GM23338 (cell line): Measurements from ENCODE around the gene ALB. TPM values are rescaled to one million over a fixed set of nuclear protein-coding genes. Genes with fewer than 3 reads are reported as not detected.

Source experiments
- ATAC-seq: fragments of 200-7000 bp; cut with Tn5 transposase; 3 replicates; pipeline ENCODE4 v1.9.1; 2020
- DNase-seq: peaks from one replicate; pipeline ENCODE4 v3.0.0-alpha.2; 2015; ENCODE audit warnings: low spot score
- H2AFZ ChIP-seq: fragments of 200-600 bp; sonication (generic); 2 replicates; pipeline ENCODE4 v1.8.0; 2016; ENCODE audit warnings: antibody characterized with exemption, mild to moderate bottlenecking, moderate library complexity
- H3F3A ChIP-seq: fragments of 200-600 bp; sonication (generic); replicated peaks from 2 replicates; pipeline ENCODE4 v1.8.0; 2017; ENCODE audit warnings: antibody characterized with exemption, mixed run types, low read depth
- H3K27ac ChIP-seq: fragments of 200-600 bp; sonication (generic); 2 replicates; pipeline ENCODE4 v1.6.1; 2016; ENCODE audit warnings: low read depth
- H3K27me3 ChIP-seq: fragments of 200-600 bp; sonication (generic); 2 replicates; pipeline ENCODE4 v1.8.0; 2016; ENCODE audit warnings: mild to moderate bottlenecking, mixed run types, moderate library complexity; ENCODE audit not compliant: insufficient read depth
- H3K36me3 ChIP-seq: fragments of 200-600 bp; sonication (generic); 2 replicates; pipeline ENCODE4 v1.8.0; 2016; ENCODE audit warnings: mild to moderate bottlenecking; ENCODE audit not compliant: insufficient read depth
- H3K4me1 ChIP-seq: fragments of 200-600 bp; sonication (generic); 2 replicates; pipeline ENCODE4 v1.8.0; 2016; ENCODE audit warnings: mild to moderate bottlenecking, moderate library complexity; ENCODE audit not compliant: insufficient read depth
- H3K4me2 ChIP-seq: fragments of 200-600 bp; sonication (generic); 2 replicates; pipeline ENCODE4 v1.7.1; 2017; ENCODE audit warnings: mixed run types
- H3K4me3 ChIP-seq: fragments of 200-600 bp; sonication (generic); 2 replicates; pipeline ENCODE4 v1.6.1; 2016; ENCODE audit warnings: mixed run types
- H3K79me2 ChIP-seq: fragments of 200-600 bp; sonication (generic); replicated peaks from 2 replicates; pipeline ENCODE4 v1.8.0; 2017; ENCODE audit warnings: mild to moderate bottlenecking; ENCODE audit not compliant: insufficient read depth
- H3K9me2 ChIP-seq: fragments of 200-600 bp; sonication (generic); 2 replicates; pipeline ENCODE4 v1.8.0; 2017; ENCODE audit not compliant: insufficient read depth
- H4K20me1 ChIP-seq: fragments of 200-600 bp; sonication (generic); replicated peaks from 2 replicates; pipeline ENCODE4 v1.8.0; 2017; ENCODE audit warnings: mild to moderate bottlenecking; ENCODE audit not compliant: insufficient read depth
- H3K27ac Mint-ChIP-seq: 2 replicates; pipeline ENCODE4 v1.8.0; 2020; ENCODE audit warnings: inconsistent platforms, mild to moderate bottlenecking, moderate library complexity, mixed read lengths
- H3K27me3 Mint-ChIP-seq: 3 replicates; pipeline ENCODE4 v1.8.0; 2022; ENCODE audit warnings: low read depth, mild to moderate bottlenecking, moderate library complexity, mixed read lengths, inconsistent platforms; ENCODE audit not compliant: insufficient read depth, poor library complexity
- H3K36me3 Mint-ChIP-seq: 3 replicates; pipeline ENCODE4 v1.8.0; 2021; ENCODE audit warnings: low read depth, mild to moderate bottlenecking, inconsistent platforms, moderate library complexity, mixed read lengths
- H3K4me1 Mint-ChIP-seq: 3 replicates; pipeline ENCODE4 v1.8.0; 2020; ENCODE audit warnings: mild to moderate bottlenecking, inconsistent platforms, mixed read lengths
- H3K4me3 Mint-ChIP-seq: 3 replicates; pipeline ENCODE4 v1.8.0; 2021; ENCODE audit warnings: moderate library complexity, mild to moderate bottlenecking, inconsistent platforms, mixed read lengths
- H3K9me3 Mint-ChIP-seq: 3 replicates; pipeline ENCODE4 v1.8.0; 2020; ENCODE audit warnings: moderate library complexity, mild to moderate bottlenecking, inconsistent platforms, mixed read lengths
- CREB1 ChIP-seq: fragments of 250-450 bp; sonication (Bioruptor Pico); IDR thresholded peaks from 2 replicates; pipeline ENCODE4 v1.5.0; 2020; ENCODE audit warnings: low read depth, mild to moderate bottlenecking, moderate library complexity
- EZH2 ChIP-seq: fragments of 200-600 bp; sonication (generic); IDR thresholded peaks from one replicate; pipeline ENCODE4 v1.8.0; 2017; ENCODE audit warnings: antibody characterized with exemption, mild to moderate bottlenecking, low read depth; ENCODE audit not compliant: unreplicated experiment
- EZH2phosphoT487 ChIP-seq: fragments of 200-600 bp; sonication (generic); IDR thresholded peaks from one replicate; pipeline ENCODE4 v1.8.1; 2018; ENCODE audit warnings: antibody characterized with exemption; ENCODE audit not compliant: unreplicated experiment
- JUNB ChIP-seq: IDR thresholded peaks from one replicate; pipeline ENCODE4 v1.6.1; 2016; ENCODE audit warnings: antibody characterized with exemption; ENCODE audit not compliant: unreplicated experiment
- POLR2AphosphoS5 ChIP-seq: IDR thresholded peaks from 2 replicates; pipeline ENCODE4 v1.6.1; 2016; ENCODE audit warnings: antibody characterized with exemption, low read depth
- REST ChIP-seq: IDR thresholded peaks from one replicate; pipeline ENCODE4 v1.6.1; 2018; ENCODE audit warnings: antibody characterized with exemption; ENCODE audit not compliant: unreplicated experiment
- STAT1 ChIP-seq: IDR thresholded peaks from one replicate; pipeline ENCODE4 v1.6.1; 2016; ENCODE audit warnings: antibody characterized with exemption; ENCODE audit not compliant: unreplicated experiment
- ZNF114 ChIP-seq: fragments of 250-450 bp; sonication (Bioruptor Pico); IDR thresholded peaks from 2 replicates; pipeline ENCODE4 v1.5.0; 2020; ENCODE audit warnings: mild to moderate bottlenecking, moderate library complexity
- ZNF331 ChIP-seq: fragments of 250-450 bp; sonication (Bioruptor Pico); IDR thresholded peaks from 2 replicates; pipeline ENCODE4 v1.5.0; 2020; ENCODE audit warnings: low read depth, mild to moderate bottlenecking, moderate library complexity
- ZNF462 ChIP-seq: fragments of 250-450 bp; sonication (Bioruptor Pico); IDR thresholded peaks from 2 replicates; pipeline ENCODE4 v1.5.0; 2020; ENCODE audit warnings: mild to moderate bottlenecking, moderate library complexity
- polyA plus RNA-seq: library from polyadenylated mRNA; unstranded; fragments of >200 nt; fragmentation: Nextera tagmentation; extraction: Ambion mirVana; gene quantifications from 2 replicates; pipeline ENCODE4 v1.2.1, GENCODE V29; 2016
- total RNA-seq: library from RNA; depleted of rRNA; stranded (reverse); fragments of >200 nt; shearing (Covaris generic); gene quantifications from 2 replicates; pipeline ENCODE4 v1.2.3, GENCODE V29; 2014

ALB gene
- total and polyA plus RNA-seq, 2 experiments from 2014 or later = not detected

- H3K27ac ChIP-seq = no peak overlapping the region
- ATAC-seq = no peak
- no peaks in the 10 kb centered on the region for H3K9me3 Mint-ChIP-seq
- H3K4me3 ChIP-seq = no peak overlapping the region
- peaks cover 15% of the 10 kb centered on the region; the same call in 2 of the 3 replicates for H3K4me1 Mint-ChIP-seq
- no peak for DNase-seq
- TF ChIP-seq EZH2phosphoT487 = no peak
- no peak for TF ChIP-seq CREB1
- TF ChIP-seq ZNF114 (CRISPR knock-in tag) = no peak
- TF ChIP-seq POLR2AphosphoS5 = no peak
- no peak for TF ChIP-seq ZNF331
- no peak for TF ChIP-seq STAT1
- TF ChIP-seq EZH2 = no peak
- TF ChIP-seq JUNB = no peak
- H2AFZ ChIP-seq = no peak overlapping the region
- H3K9me2 ChIP-seq = no peaks in the 10 kb centered on the region
- H3K4me1 ChIP-seq = peaks cover 12% of the 10 kb centered on the region
- H3K4me2 ChIP-seq = no peak overlapping the region
- no peak overlapping the region for H3K27ac Mint-ChIP-seq
- H3K79me2 ChIP-seq = no peaks in the 10 kb centered on the region
- H3K36me3 Mint-ChIP-seq = no peaks in the 10 kb centered on the region
- H3K4me3 Mint-ChIP-seq = no peak overlapping the region
- no peaks in the 10 kb centered on the region for H3K36me3 ChIP-seq
- H4K20me1 ChIP-seq = no peaks in the 10 kb centered on the region
- no peaks in the 10 kb centered on the region for H3K27me3 ChIP-seq
- no peaks in the 10 kb centered on the region for H3F3A ChIP-seq
- H3K27me3 Mint-ChIP-seq = no peaks in the 10 kb centered on the region
Measured at GRCh38 chr4:73408181-73408867, 4.2 kb downstream of the ALB start.

GRCh38 chr4:73409012-73409862 is 5.2 kb downstream of the ALB start:
- Histone ChIP-seq H3K27me3 (no peaks in the 10 kb centered on the region), H3K27ac (no peak overlapping the region), H3K36me3 (no peaks in the 10 kb centered on the region), H3K4me1 (peaks cover 12% of the 10 kb centered on the region), H3K4me2 (no peak overlapping the region), H3F3A (no peaks in the 10 kb centered on the region), H2AFZ (no peak overlapping the region), H3K4me3 (no peak overlapping the region), H3K79me2 (no peaks in the 10 kb centered on the region), H4K20me1 (no peaks in the 10 kb centered on the region), H3K9me2 (no peaks in the 10 kb centered on the region)
- H3K9me3 Mint-ChIP-seq = no peaks in the 10 kb centered on the region
- H3K36me3 Mint-ChIP-seq = no peaks in the 10 kb centered on the region
- no peak for DNase-seq
- no peak overlapping the region for H3K4me3 Mint-ChIP-seq
- no peak overlapping the region for H3K27ac Mint-ChIP-seq
- no peaks in the 10 kb centered on the region for H3K27me3 Mint-ChIP-seq
- no peak for ATAC-seq
- peaks cover 15% of the 10 kb centered on the region; the same call in 2 of the 3 replicates for H3K4me1 Mint-ChIP-seq
- TF ChIP-seq JUNB = no peak
- no peak for TF ChIP-seq CREB1
- TF ChIP-seq EZH2 = no peak
- no peak for TF ChIP-seq EZH2phosphoT487
- TF ChIP-seq ZNF114 (CRISPR knock-in tag) = no peak
- no peak for TF ChIP-seq ZNF462 (CRISPR knock-in tag)
- TF ChIP-seq REST = no peak
- TF ChIP-seq POLR2AphosphoS5 = no peak
